H1 (cell line): ENCODE results near the gene VGLL3. TPM values are rescaled to one million over a fixed set of nuclear protein-coding genes. Genes with fewer than 3 reads are reported as not detected.

ENCODE experiments used
- CTCF ChIA-PET: fragments of 300-600 bp; sonication (Branson Sonifier 250); formaldehyde crosslinking; loops from one replicate; lab custom pipeline; 2021; ENCODE audit not compliant: partially characterized antibody; lab: Charles Lee
- POLR2A ChIA-PET: fragments of 300-600 bp; sonication (Branson Sonifier 250); formaldehyde crosslinking; loops from one replicate; lab custom pipeline; 2021; ENCODE audit warnings: inconsistent platforms; ENCODE audit not compliant: partially characterized antibody; lab: Charles Lee
- DNase-seq, 2 experiments: peaks; one replicate each; pipeline versions ENCODE4 v3.0.0 to v3.0.0-alpha.2; 2010 to 2022; ENCODE audit warnings: low spot score in 2 of 2, low read depth in 1 of 2, mixed read lengths in 1 of 2
- FAIRE-seq: peaks from 2 replicates; lab custom pipeline; 2011; peaks lifted over from hg19 to GRCh38; lab: Jason Lieb, UNC
- H2AFZ ChIP-seq: 2 replicates; pipeline ENCODE4 v1.8.1; 2012; ENCODE audit warnings: low read length, inconsistent platforms
- H2AK5ac ChIP-seq: 2 replicates; pipeline ENCODE4 v1.6.1; 2013; ENCODE audit warnings: low read depth, low read length
- H2BK120ac ChIP-seq: replicated peaks from 2 replicates; pipeline ENCODE3; 2013; ENCODE audit warnings: low read depth, low read length, inconsistent platforms
- H2BK12ac ChIP-seq: 2 replicates; pipeline ENCODE4 v1.6.1; 2013; ENCODE audit warnings: low read depth, low read length
- H2BK15ac ChIP-seq: 2 replicates; pipeline ENCODE4 v1.6.1; 2013; ENCODE audit warnings: low read length
- H2BK20ac ChIP-seq: 2 replicates; pipeline ENCODE4 v1.6.1; 2013; ENCODE audit warnings: low read length
- H2BK5ac ChIP-seq: 2 replicates; pipeline ENCODE4 v1.6.1; 2013; ENCODE audit warnings: low read depth, low read length
- H3K14ac ChIP-seq: 2 replicates; pipeline ENCODE4 v1.6.1; 2013; ENCODE audit warnings: inconsistent platforms; ENCODE audit not compliant: insufficient read length
- H3K18ac ChIP-seq: 2 replicates; pipeline ENCODE4 v1.6.1; 2013; ENCODE audit warnings: low read length; ENCODE audit errors: extremely low read depth
- H3K23ac ChIP-seq: 2 replicates; pipeline ENCODE4 v1.6.1; 2013; ENCODE audit warnings: inconsistent platforms; ENCODE audit not compliant: insufficient read length
- H3K23me2 ChIP-seq: 2 replicates; pipeline ENCODE4 v1.6.1; 2013; ENCODE audit warnings: low read depth, low read length
- H3K27ac ChIP-seq: 2 replicates; pipeline ENCODE4 v1.6.1; 2011; ENCODE audit warnings: low read depth, low read length, inconsistent platforms
- H3K27me3 ChIP-seq, 4 experiments: replicated peaks in 1 of 4; 1 replicate in 1 of 4; 2 replicates in 3 of 4; pipeline versions ENCODE4 v1.6.1 to v1.8.1; 2011 to 2013; ENCODE audit warnings: low read length in 3 of 4, mild to moderate bottlenecking in 3 of 4, inconsistent platforms in 2 of 4, mixed read lengths in 2 of 4, moderate library complexity in 1 of 4; ENCODE audit not compliant: control insufficient read depth in 3 of 4, insufficient read depth in 3 of 4; ENCODE audit errors: extremely low read depth in 1 of 4
- H3K36me3 ChIP-seq, 4 experiments: 2 replicates each; pipeline versions ENCODE4 v1.6.1 to v1.8.1; 2011 to 2013; ENCODE audit warnings: mild to moderate bottlenecking in 4 of 4, low read length in 3 of 4, moderate library complexity in 2 of 4, control low read depth in 1 of 4, inconsistent platforms in 1 of 4; ENCODE audit not compliant: insufficient read depth in 4 of 4, control insufficient read depth in 2 of 4
- H3K4ac ChIP-seq: replicated peaks from 2 replicates; pipeline ENCODE3; 2013; ENCODE audit warnings: low read length, low read depth, mixed read lengths, inconsistent platforms; ENCODE audit not compliant: insufficient read length
- H3K4me1 ChIP-seq, 4 experiments: replicated peaks in 1 of 4; 1 replicate in 1 of 4; 2 replicates in 3 of 4; pipeline versions ENCODE4 v1.6.1 to v1.8.1; 2011 to 2013; ENCODE audit warnings: low read length in 3 of 4, inconsistent platforms in 2 of 4, mixed read lengths in 1 of 4; ENCODE audit not compliant: insufficient read depth in 4 of 4, control insufficient read depth in 3 of 4
- H3K4me2 ChIP-seq, 2 experiments: 2 replicates each; pipeline versions ENCODE4 v1.6.1 to v1.8.1; 2011 to 2013; ENCODE audit warnings: low read depth in 2 of 2, low read length in 2 of 2, control low read depth in 1 of 2, inconsistent platforms in 1 of 2, mild to moderate bottlenecking in 1 of 2; ENCODE audit not compliant: insufficient read depth in 1 of 2
- H3K4me3 ChIP-seq, 4 experiments: fragments of 200-600, 300-600 bp in 1 of 4; sonication (generic), shearing (Covaris generic), sonication (Bioruptor Twin) in 1 of 4; 2 replicates each; pipeline versions ENCODE4 v1.5.1 to v1.8.1; 2011 to 2016; ENCODE audit warnings: low read length in 4 of 4, low read depth in 3 of 4, control low read depth in 2 of 4, inconsistent platforms in 2 of 4, mild to moderate bottlenecking in 2 of 4, mixed read lengths in 1 of 4, moderate library complexity in 1 of 4; ENCODE audit not compliant: insufficient read depth in 2 of 4; ENCODE audit errors: extremely low read depth in 1 of 4
- H3K56ac ChIP-seq: replicated peaks from 2 replicates; pipeline ENCODE3; 2013; ENCODE audit warnings: low read depth, mild to moderate bottlenecking, mixed read lengths, low read length, inconsistent platforms; ENCODE audit not compliant: insufficient read length
- H3K79me1 ChIP-seq: 2 replicates; pipeline ENCODE4 v1.6.1; 2013; ENCODE audit warnings: low read depth, low read length, control low read depth
- H3K79me2 ChIP-seq, 2 experiments: 2 replicates each; pipeline versions ENCODE4 v1.6.1 to v1.8.1; 2012 to 2013; ENCODE audit warnings: low read length in 2 of 2, mild to moderate bottlenecking in 2 of 2, inconsistent platforms in 1 of 2; ENCODE audit not compliant: insufficient read depth in 2 of 2, control insufficient read depth in 1 of 2
- H3K9ac ChIP-seq, 4 experiments: replicated peaks in 1 of 4; 1 replicate in 1 of 4; 2 replicates in 3 of 4; pipeline versions ENCODE4 v1.6.1 to v1.8.1; 2011 to 2013; ENCODE audit warnings: low read depth in 3 of 4, low read length in 3 of 4, control low read depth in 2 of 4, mild to moderate bottlenecking in 2 of 4, moderate library complexity in 2 of 4, inconsistent platforms in 1 of 4; ENCODE audit errors: extremely low read depth in 1 of 4
- H3K9me3 ChIP-seq, 2 experiments: 2 replicates each; pipeline versions ENCODE4 v1.6.1 to v1.8.1; 2012 to 2013; ENCODE audit warnings: mild to moderate bottlenecking in 2 of 2, moderate library complexity in 2 of 2, control low read depth in 1 of 2, inconsistent platforms in 1 of 2, low read depth in 1 of 2, low read length in 1 of 2, mixed read lengths in 1 of 2; ENCODE audit not compliant: insufficient read depth in 2 of 2
- H4K20me1 ChIP-seq, 2 experiments: replicated peaks in 1 of 2; 2 replicates each; pipeline versions ENCODE3 to v1.8.1; 2011 to 2013; ENCODE audit warnings: inconsistent platforms in 2 of 2, low read length in 2 of 2, mild to moderate bottlenecking in 1 of 2; ENCODE audit not compliant: insufficient read depth in 2 of 2, control insufficient read depth in 1 of 2
- H4K5ac ChIP-seq: 2 replicates; pipeline ENCODE4 v1.6.1; 2013; ENCODE audit warnings: low read length, low read depth, mixed read lengths, inconsistent platforms; ENCODE audit not compliant: insufficient read length
- H4K8ac ChIP-seq: 2 replicates; pipeline ENCODE4 v1.8.0; 2013; ENCODE audit warnings: mild to moderate bottlenecking, moderate library complexity, low read length, inconsistent platforms; ENCODE audit not compliant: insufficient read depth; ENCODE audit errors: extremely low read depth
- H4K91ac ChIP-seq: replicated peaks from 2 replicates; pipeline ENCODE3; 2013; ENCODE audit warnings: low read length, mixed read lengths, inconsistent platforms; ENCODE audit not compliant: insufficient read length
- EZH2 ChIP-seq: fragments of 200-600 bp; sonication (generic); IDR thresholded peaks from 2 replicates; pipeline ENCODE4 v1.7.1; 2012; ENCODE audit warnings: low read depth, mild to moderate bottlenecking, moderate library complexity, low read length, inconsistent platforms; ENCODE audit not compliant: severe bottlenecking
- HDAC6 ChIP-seq: IDR thresholded peaks from one replicate; pipeline ENCODE4 v1.7.1; 2012; ENCODE audit warnings: low read depth, mild to moderate bottlenecking, inconsistent platforms, low read length, moderate library complexity
- JUN ChIP-seq: IDR thresholded peaks from 2 replicates; pipeline ENCODE4 v1.6.1; 2011; ENCODE audit warnings: low read depth, mild to moderate bottlenecking, improper control_type of control experiment, low read length
- JUND ChIP-seq: IDR thresholded peaks from 2 replicates; pipeline ENCODE4 v1.6.1; 2011; ENCODE audit warnings: mild to moderate bottlenecking, improper control_type of control experiment, low read length
- KDM1A ChIP-seq: fragments of 200-600, 300-600 bp; sonication (generic); IDR thresholded peaks from 2 replicates; pipeline ENCODE4 v1.7.1; 2016; ENCODE audit warnings: mild to moderate bottlenecking, low read length, borderline replicate concordance
- KDM5A ChIP-seq: fragments of 200-600 bp; IDR thresholded peaks from 2 replicates; pipeline ENCODE4 v1.7.1; 2012; ENCODE audit warnings: mild to moderate bottlenecking, low read length, inconsistent platforms, mixed read lengths
- RFX5 ChIP-seq: IDR thresholded peaks from 2 replicates; pipeline ENCODE4 v1.6.1; 2011; ENCODE audit warnings: low read depth, low read length, improper control_type of control experiment, borderline replicate concordance
- RXRA ChIP-seq: IDR thresholded peaks from 2 replicates; pipeline ENCODE4 v1.6.1; 2011; ENCODE audit warnings: low read depth, mild to moderate bottlenecking, low read length, moderate library complexity; ENCODE audit not compliant: insufficient read depth
- SAP30 ChIP-seq: fragments of 300-600 bp; sonication (generic); IDR thresholded peaks from 2 replicates; pipeline ENCODE4 v1.7.1; 2012; ENCODE audit warnings: low read length, moderate library complexity, mild to moderate bottlenecking, inconsistent platforms; ENCODE audit not compliant: insufficient read depth, insufficient replicate concordance
- SIRT6 ChIP-seq: IDR thresholded peaks from one replicate; pipeline ENCODE4 v1.7.1; 2012; ENCODE audit warnings: low read length, inconsistent platforms
- SRF ChIP-seq: IDR thresholded peaks from 2 replicates; pipeline ENCODE4 v1.6.1; 2011; ENCODE audit warnings: mild to moderate bottlenecking, low read depth, low read length, moderate library complexity
- WGBS, 2 experiments: shearing (Covaris generic) in 1 of 2; methylation state at CpG; one replicate each; pipeline versions ENCODE4 v1.1.6 to v1.1.7; 2013 to 2015; ENCODE audit warnings: low lambda C conversion rate in 2 of 2, mixed read lengths in 2 of 2, inconsistent platforms in 1 of 2, low coverage in 1 of 2, missing lambda C conversion rate in 1 of 2; ENCODE audit not compliant: insufficient replicate concordance in 2 of 2, insufficient coverage in 1 of 2, insufficient read length in 1 of 2; ENCODE audit errors: extremely low coverage in 1 of 2, missing lambda C conversion rate in 1 of 2; 5-methylcytosine and 5-hydroxymethylcytosine counted together
- polyA plus RNA-seq, 7 experiments: library from polyadenylated mRNA; depleted of rRNA in 3 of 7; stranded (reverse) in 5 of 7; unstranded in 2 of 7; fragments of >200 nt in 5 of 7; fragments of 200-250 nt in 2 of 7; gene quantifications; 1 replicate in 5 of 7; 2 replicates in 1 of 7; 4 replicates in 1 of 7; pipeline versions ENCODE4 v1.2.1 to v1.2.3, GENCODE V29; 2011 to 2013; ENCODE audit warnings: missing spikeins in 2 of 7, mixed read lengths in 2 of 7
- total RNA-seq: library from RNA; stranded (reverse); fragmentation: NEBNext Ultra II Directional; extraction: Animal tissue kit (Norgen Biotek cat#: 25700); gene quantifications from 2 replicates; pipeline ENCODE4 v1.2.1, GENCODE V29; 2021
- TF ChIP-seq, protein P1 (sequence below), 3 experiments: IDR thresholded peaks; 1 replicate in 2 of 3; 2 replicates in 1 of 3; pipeline versions ENCODE4 v1.5.1 to v1.6.1; 2011; ENCODE audit warnings: low read length in 3 of 3, mild to moderate bottlenecking in 3 of 3, inconsistent platforms in 2 of 3, low read depth in 1 of 3, moderate library complexity in 1 of 3; ENCODE audit not compliant: insufficient read depth in 1 of 3; ENCODE audit errors: control extremely low read depth in 1 of 3

The VGLL3 gene
- total and polyA plus RNA-seq, 2 of the 8 experiments (the other 6 are each of a cell fraction or from before 2014, with no cell fraction given), result 13.4 to 24.2 TPM

DNA sequence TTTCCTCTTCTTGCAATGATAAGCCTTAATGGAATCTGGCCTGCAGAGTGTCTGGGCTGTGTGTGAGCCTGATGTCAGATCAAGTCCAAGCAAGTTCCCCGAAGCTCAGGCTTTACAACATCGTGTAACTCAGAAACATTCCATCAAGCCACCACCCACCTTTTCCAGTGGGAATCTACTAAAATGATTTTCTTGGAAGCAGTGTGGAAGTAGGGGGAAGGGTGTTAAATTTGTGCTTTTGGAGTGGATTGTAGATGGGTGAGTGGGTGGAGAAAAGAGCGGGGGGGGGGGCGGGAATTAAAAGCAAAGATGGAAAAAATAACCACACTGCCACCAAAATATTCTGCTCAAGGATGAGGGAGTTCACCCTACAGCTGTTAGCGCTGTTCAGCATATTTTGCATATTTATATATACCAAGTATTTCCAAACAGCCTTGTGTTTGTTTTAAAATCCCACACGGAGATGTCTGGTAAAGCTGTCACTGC is 53.6 kb downstream of the VGLL3 start:
- Histone ChIP-seq H3K4me3 (no peak overlapping the region), H3K18ac (no peak overlapping the region), H3K4me1 (no peaks in the 10 kb centered on the region), H4K20me1 (no peaks in the 10 kb centered on the region), H3K4ac (no peak overlapping the region), H3K4me2 (no peak overlapping the region), H3K56ac (no peak overlapping the region), H3K23me2 (no peaks in the 10 kb centered on the region), H2AK5ac (no peak overlapping the region), H3K9ac (no peak overlapping the region), H3K23ac (no peak overlapping the region), H2BK5ac (no peak overlapping the region), H2BK12ac (no peak overlapping the region), H3K36me3 (no peaks in the 10 kb centered on the region), H2BK120ac (no peak overlapping the region), H3K27me3 (no peaks in the 10 kb centered on the region), H3K27ac (no peak overlapping the region), H2BK20ac (no peak overlapping the region), H3K79me1 (no peaks in the 10 kb centered on the region), H4K91ac (no peak overlapping the region), H4K5ac (no peak overlapping the region), H2BK15ac (no peak overlapping the region), H2AFZ (no peak overlapping the region), H3K9me3 (no peaks in the 10 kb centered on the region), H3K79me2 (no peaks in the 10 kb centered on the region), H4K8ac (no peak overlapping the region), H3K14ac (no peak overlapping the region)
- ChIA-PET CTCF (interaction anchor here (0.6 to 1.1 kb wide), 2 partner anchors 146 to 291 kb away, joined by 3 read pairs; no protein-coding TSS in a partner anchor), POLR2A (no interaction called here)
- FAIRE-seq (no peak), DNase-seq (no peak)
- 91% methylated on average over 4 of the region's 6 CpGs; no CpG with 5 or more reads in 1 of the 2 experiments for WGBS, 2 experiments
- TF ChIP-seq JUN, result no peak
- no peak for TF ChIP-seq KDM1A
- TF ChIP-seq SAP30, result no peak
- TF ChIP-seq, protein P1, sequence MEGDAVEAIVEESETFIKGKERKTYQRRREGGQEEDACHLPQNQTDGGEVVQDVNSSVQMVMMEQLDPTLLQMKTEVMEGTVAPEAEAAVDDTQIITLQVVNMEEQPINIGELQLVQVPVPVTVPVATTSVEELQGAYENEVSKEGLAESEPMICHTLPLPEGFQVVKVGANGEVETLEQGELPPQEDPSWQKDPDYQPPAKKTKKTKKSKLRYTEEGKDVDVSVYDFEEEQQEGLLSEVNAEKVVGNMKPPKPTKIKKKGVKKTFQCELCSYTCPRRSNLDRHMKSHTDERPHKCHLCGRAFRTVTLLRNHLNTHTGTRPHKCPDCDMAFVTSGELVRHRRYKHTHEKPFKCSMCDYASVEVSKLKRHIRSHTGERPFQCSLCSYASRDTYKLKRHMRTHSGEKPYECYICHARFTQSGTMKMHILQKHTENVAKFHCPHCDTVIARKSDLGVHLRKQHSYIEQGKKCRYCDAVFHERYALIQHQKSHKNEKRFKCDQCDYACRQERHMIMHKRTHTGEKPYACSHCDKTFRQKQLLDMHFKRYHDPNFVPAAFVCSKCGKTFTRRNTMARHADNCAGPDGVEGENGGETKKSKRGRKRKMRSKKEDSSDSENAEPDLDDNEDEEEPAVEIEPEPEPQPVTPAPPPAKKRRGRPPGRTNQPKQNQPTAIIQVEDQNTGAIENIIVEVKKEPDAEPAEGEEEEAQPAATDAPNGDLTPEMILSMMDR (IDR thresholded peaks at IDR 0.05; ENCODE audit: control extremely low read depth in 1 of 3, insufficient read depth in 1 of 3, low read depth in 1 of 3, low read length in 3 of 3), result no peak
- TF ChIP-seq EZH2, result no peak
- no peak for TF ChIP-seq HDAC6
- no peak for TF ChIP-seq SRF
- no peak for TF ChIP-seq JUND
- TF ChIP-seq SIRT6, result no peak
- no peak for TF ChIP-seq RFX5
- TF ChIP-seq RXRA, result no peak
- no peak for TF ChIP-seq KDM5A
